Kidney (tissue), 14 donors: ENCODE data around the gene FAM83B. TPM values are rescaled to one million over a fixed set of nuclear protein-coding genes. Genes with fewer than 3 reads are reported as not detected.

Experiments used
- DNase-seq, 5 donors: peaks; one replicate each; pipeline ENCODE4 v3.0.0-alpha.2; 2013 to 2020
- FAIRE-seq: peaks from 2 replicates; lab custom pipeline; 2012; peaks lifted over from hg19 to GRCh38; lab: Jason Lieb, UNC
- H3K27ac ChIP-seq, 2 donors: one replicate each; pipeline ENCODE4 v1.7.0; 2013; ENCODE audit warnings: low read depth in 2 of 2, low read length in 2 of 2, inconsistent platforms in 1 of 2
- H3K27me3 ChIP-seq: one replicate; pipeline ENCODE4 v1.7.1; 2013; ENCODE audit warnings: low read length, inconsistent platforms; ENCODE audit not compliant: control insufficient read depth, insufficient read depth
- H3K36me3 ChIP-seq, 3 donors: one replicate each; pipeline versions ENCODE4 v1.7.0 to v1.7.1; 2013; ENCODE audit warnings: low read length in 3 of 3, control low read depth in 1 of 3, inconsistent platforms in 1 of 3; ENCODE audit not compliant: insufficient read depth in 3 of 3, control insufficient read depth in 2 of 3
- H3K4me1 ChIP-seq, 3 donors: one replicate each; pipeline versions ENCODE4 v1.7.0 to v1.7.1; 2013; ENCODE audit warnings: low read length in 3 of 3, inconsistent platforms in 1 of 3, low read depth in 1 of 3; ENCODE audit not compliant: control insufficient read depth in 2 of 3, insufficient read depth in 2 of 3
- H3K4me3 ChIP-seq, 3 donors: one replicate each; pipeline versions ENCODE4 v1.7.0 to v1.8.1; 2013; ENCODE audit warnings: low read length in 3 of 3, control low read depth in 1 of 3, inconsistent platforms in 1 of 3
- H3K9ac ChIP-seq, 3 donors: one replicate each; pipeline versions ENCODE4 v1.7.0 to v1.7.1; 2013; ENCODE audit warnings: low read length in 3 of 3, control low read depth in 1 of 3, inconsistent platforms in 1 of 3
- H3K9me3 ChIP-seq, 3 donors: one replicate each; pipeline versions ENCODE4 v1.7.0 to v1.7.1; 2013; ENCODE audit warnings: low read length in 3 of 3, control low read depth in 1 of 3, inconsistent platforms in 1 of 3; ENCODE audit not compliant: control insufficient read depth in 2 of 3, insufficient read depth in 1 of 3
- CTCF ChIP-seq: IDR thresholded peaks from 3 replicates; pipeline ENCODE4 v1.5.1; 2012; ENCODE audit warnings: mild to moderate bottlenecking, moderate library complexity, borderline replicate concordance; ENCODE audit not compliant: insufficient read depth; ENCODE audit errors: extremely low read depth
- intact Hi-C: fragments of 100-400 bp; cut with DNase I; formaldehyde crosslinking; loops from one replicate; pipeline ENCODE4 v1.11.1; 2022
- polyA plus RNA-seq: library from polyadenylated mRNA; stranded (reverse); fragments of 350-450 nt; fragmentation: Illumina TruSeq; extraction: RNeasy Lipid Tissue Mini Kit (QIAGEN cat#74804); gene quantifications from one replicate; pipeline ENCODE4 v1.2.3, GENCODE V29; 2014; ENCODE audit warnings: low read depth, low replicate concordance; ENCODE audit not compliant: insufficient read depth
- total RNA-seq: library from RNA; stranded (reverse); fragmentation: NEBNext Ultra II Directional; extraction: Animal tissue kit (Norgen Biotek cat#: 25700); gene quantifications from one replicate; pipeline ENCODE4 v1.2.1, GENCODE V29; 2021
- donor health status: control.
- donor health status: control.
- donor health status: control.
- donor health status: control.
- donor health status: control.
- donor health status: DM: yes; HTN: yes; CAD: no.
- donor health status: Normal renal cell carcinoma (clear cell type).

Gene FAM83B
- total and polyA plus RNA-seq, 2 donors from 2014 or later: 0.77 to 12.7 TPM

- TF ChIP-seq CTCF: no peak
- H3K27ac ChIP-seq: peak overlapping the region; percentile 63 to 69
- peaks cover 0 to 3% (median 0%) of the 10 kb centered on the region in 3 donors for H3K4me1 ChIP-seq
- no peaks in the 10 kb centered on the region for H3K9me3 ChIP-seq
- H3K27me3 ChIP-seq: no peaks in the 10 kb centered on the region
- H3K36me3 ChIP-seq: no peaks in the 10 kb centered on the region
- peak overlapping the region; percentile 66 to 71 (median 69) for H3K4me3 ChIP-seq
- peak; percentile 53 to 66 (median 63) for DNase-seq
- FAIRE-seq: no peak
- peak overlapping the region; percentile 52 to 77 (median 65) for H3K9ac ChIP-seq
- intact Hi-C loops: no loop called here
Measured at GRCh38 chr6:54846857-54847674, 495 bp downstream of the FAM83B start.

GRCh38 chr6:54847799-54848597, 1.4 kb downstream of the FAM83B start:
- intact Hi-C loops: no loop called here
- Histone ChIP-seq H3K4me1 (peaks cover 0 to 3% (median 0%) of the 10 kb centered on the region in 3 donors), H3K9ac (peak overlapping the region in 2 of 3 donors; percentile 65 to 77), H3K36me3 (no peaks in the 10 kb centered on the region), H3K4me3 (peak overlapping the region; percentile 13 to 69 (median 66)), H3K27me3 (no peaks in the 10 kb centered on the region), H3K27ac (peak overlapping the region; percentile 63 to 69), H3K9me3 (no peaks in the 10 kb centered on the region)
- TF ChIP-seq CTCF: no peak
- DNase-seq (no peak), FAIRE-seq (no peak)

- intact Hi-C loops: no loop called here
- no peak overlapping the region for H3K4me3 ChIP-seq
- H3K4me1 ChIP-seq: peaks cover 0 to 3% (median 0%) of the 10 kb centered on the region in 3 donors
- no peak for TF ChIP-seq CTCF
- no peak overlapping the region for H3K27ac ChIP-seq
- peaks cover 0 to 4% (median 0%) of the 10 kb centered on the region in 3 donors for H3K9me3 ChIP-seq
- FAIRE-seq (no peak), DNase-seq (no peak)
- no peaks in the 10 kb centered on the region for H3K36me3 ChIP-seq
- no peak overlapping the region for H3K9ac ChIP-seq
- H3K27me3 ChIP-seq: no peaks in the 10 kb centered on the region
Measured at GRCh38 chr6:54850114-54850513, 3.5 kb downstream of the FAM83B start.
